Measurements from ENCODE around the gene ZNF608.
A peak's percentile ranks its signal among the peaks of the same experiment; 100 is the strongest.

The ZNF608 gene

GRCh38 chr5:124701873-124702425, 44.5 kb downstream of the ZNF608 start:
- no peaks in the 10 kb centered on the region for H3K27me3 ChIP-seq (ENCODE audit: control insufficient read depth, insufficient read depth, low read length)
- H3K36me3 ChIP-seq (ENCODE audit: control insufficient read depth, insufficient read depth, low read length), result no peaks in the 10 kb centered on the region
- no peak overlapping the region for H3K4me3 ChIP-seq (ENCODE audit: low read length)
- H3K9ac ChIP-seq (ENCODE audit: low read length), result no peak overlapping the region
- H3K27ac ChIP-seq (ENCODE audit: low read depth, low read length), result no peak overlapping the region
- peaks cover 43% of the 10 kb centered on the region for H3K4me1 ChIP-seq (ENCODE audit: control insufficient read depth, insufficient read depth, low read length)

GRCh38 chr5:124701016-124701415, 45.4 kb downstream of the ZNF608 start:
- no peak overlapping the region for H3K9ac ChIP-seq (ENCODE audit: low read length)
- H3K4me3 ChIP-seq (ENCODE audit: low read length), result no peak overlapping the region
- no peak overlapping the region for H3K27ac ChIP-seq (ENCODE audit: low read depth, low read length)
- H3K36me3 ChIP-seq (ENCODE audit: control insufficient read depth, insufficient read depth, low read length), result no peaks in the 10 kb centered on the region
- peaks cover 43% of the 10 kb centered on the region for H3K4me1 ChIP-seq (ENCODE audit: control insufficient read depth, insufficient read depth, low read length)
- H3K27me3 ChIP-seq (ENCODE audit: control insufficient read depth, insufficient read depth, low read length), result no peaks in the 10 kb centered on the region

- Histone ChIP-seq H3K27ac (ENCODE audit: low read depth, low read length) (no peak overlapping the region), H3K4me1 (ENCODE audit: control insufficient read depth, insufficient read depth, low read length) (peaks cover 41% of the 10 kb centered on the region), H3K36me3 (ENCODE audit: control insufficient read depth, insufficient read depth, low read length) (no peaks in the 10 kb centered on the region), H3K9ac (ENCODE audit: low read length) (no peak overlapping the region), H3K4me3 (ENCODE audit: low read length) (no peak overlapping the region), H3K27me3 (ENCODE audit: control insufficient read depth, insufficient read depth, low read length) (no peaks in the 10 kb centered on the region)
These were observed 46.1 kb downstream of the ZNF608 start for GRCh38 chr5:124700333-124700732.

GRCh38 chr5:124698770-124699169, 47.7 kb downstream of the ZNF608 start:
- H3K27me3 ChIP-seq (ENCODE audit: control insufficient read depth, insufficient read depth, low read length), result no peaks in the 10 kb centered on the region
- H3K4me3 ChIP-seq (ENCODE audit: low read length), result no peak overlapping the region
- no peak overlapping the region for H3K9ac ChIP-seq (ENCODE audit: low read length)
- H3K4me1 ChIP-seq (ENCODE audit: control insufficient read depth, insufficient read depth, low read length), result peaks cover 38% of the 10 kb centered on the region
- H3K36me3 ChIP-seq (ENCODE audit: control insufficient read depth, insufficient read depth, low read length), result no peaks in the 10 kb centered on the region
- peak overlapping the region; percentile 68 for H3K27ac ChIP-seq (ENCODE audit: low read depth, low read length)

- H3K4me3 ChIP-seq (ENCODE audit: low read length), result no peak overlapping the region
- H3K4me1 ChIP-seq (ENCODE audit: control insufficient read depth, insufficient read depth, low read length), result peaks cover 36% of the 10 kb centered on the region
- no peaks in the 10 kb centered on the region for H3K27me3 ChIP-seq (ENCODE audit: control insufficient read depth, insufficient read depth, low read length)
- no peak overlapping the region for H3K9ac ChIP-seq (ENCODE audit: low read length)
- peak overlapping the region; percentile 68 for H3K27ac ChIP-seq (ENCODE audit: low read depth, low read length)
- H3K36me3 ChIP-seq (ENCODE audit: control insufficient read depth, insufficient read depth, low read length), result no peaks in the 10 kb centered on the region
These were observed 48.4 kb downstream of the ZNF608 start for GRCh38 chr5:124697933-124698591.

DNA sequence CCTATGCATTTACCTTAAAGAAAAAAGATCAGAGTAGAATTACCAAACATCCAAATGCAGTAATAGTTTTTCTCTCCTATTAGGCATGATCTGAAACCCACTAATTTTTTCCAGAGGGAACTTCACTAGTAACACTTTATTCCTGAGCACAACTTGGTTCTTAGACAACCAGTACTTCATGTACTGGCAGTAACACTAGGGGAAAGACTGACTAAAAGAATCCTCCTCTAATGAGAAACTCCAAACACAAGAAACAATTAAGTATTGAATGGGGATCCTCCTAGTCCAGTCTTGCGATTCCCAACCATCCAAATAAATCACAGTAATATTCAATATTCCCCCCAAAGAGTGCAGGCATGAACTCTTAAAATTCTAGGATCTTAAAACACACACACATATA, 48.9 kb downstream of the ZNF608 start:
- Histone ChIP-seq H3K9ac (ENCODE audit: low read length) (no peak overlapping the region), H3K27me3 (ENCODE audit: control insufficient read depth, insufficient read depth, low read length) (no peaks in the 10 kb centered on the region), H3K27ac (ENCODE audit: low read depth, low read length) (peak overlapping the region; percentile 68), H3K36me3 (ENCODE audit: control insufficient read depth, insufficient read depth, low read length) (no peaks in the 10 kb centered on the region), H3K4me3 (ENCODE audit: low read length) (no peak overlapping the region), H3K4me1 (ENCODE audit: control insufficient read depth, insufficient read depth, low read length) (peaks cover 35% of the 10 kb centered on the region)

GRCh38 chr5:124696898-124697297, 49.5 kb downstream of the ZNF608 start:
- no peaks in the 10 kb centered on the region for H3K27me3 ChIP-seq (ENCODE audit: control insufficient read depth, insufficient read depth, low read length)
- peak overlapping the region; percentile 68 for H3K27ac ChIP-seq (ENCODE audit: low read depth, low read length)
- peaks cover 34% of the 10 kb centered on the region for H3K4me1 ChIP-seq (ENCODE audit: control insufficient read depth, insufficient read depth, low read length)
- H3K9ac ChIP-seq (ENCODE audit: low read length), result no peak overlapping the region
- no peak overlapping the region for H3K4me3 ChIP-seq (ENCODE audit: low read length)
- H3K36me3 ChIP-seq (ENCODE audit: control insufficient read depth, insufficient read depth, low read length), result no peaks in the 10 kb centered on the region
